ENCODE results near the gene OR10H5.
"Not testable (repeated sequence)": the region's sequence is repeated elsewhere in the genome, so short reads cannot be mapped to it uniquely, and the experiment has no call there.

OR10H5 gene

GRCh38 chr19:15820646-15821045, 33.2 kb downstream of the OR10H5 start:
- Histone ChIP-seq H3K27ac (ENCODE audit: low read depth, low read length) (no peak overlapping the region), H3K4me3 (ENCODE audit: low read length) (no peak overlapping the region), H3K36me3 (ENCODE audit: control insufficient read depth, insufficient read depth, low read length) (no peaks in the 10 kb centered on the region), H3K4me1 (ENCODE audit: control insufficient read depth, insufficient read depth, low read length) (no peaks in the 10 kb centered on the region), H3K27me3 (ENCODE audit: control insufficient read depth, insufficient read depth, low read length) (no peaks in the 10 kb centered on the region), H3K9ac (ENCODE audit: low read length) (no peak overlapping the region)

DNA sequence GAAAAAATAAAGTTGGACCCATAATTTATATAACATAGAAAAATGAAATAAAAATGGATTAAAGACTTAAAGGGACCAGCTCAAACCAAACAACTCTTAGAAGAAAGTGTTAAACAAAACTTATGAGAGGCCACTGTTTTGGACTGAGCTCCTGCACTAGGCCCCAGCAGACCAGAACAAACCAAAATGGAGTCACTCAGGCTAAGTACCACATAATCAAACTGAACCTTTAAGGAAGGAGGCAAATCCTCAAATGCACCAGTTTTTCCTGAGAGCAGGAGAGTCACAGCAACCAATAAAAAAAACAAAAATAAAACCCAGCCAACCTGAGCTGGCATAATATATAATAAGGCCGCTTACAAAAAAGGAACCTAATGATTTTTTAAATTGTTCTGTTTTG, 38.3 kb downstream of the OR10H5 start:
- Histone ChIP-seq H3K4me3 (ENCODE audit: low read length) (no peak overlapping the region), H3K36me3 (ENCODE audit: control insufficient read depth, insufficient read depth, low read length) (no peaks in the 10 kb centered on the region), H3K27ac (ENCODE audit: low read depth, low read length) (no peak overlapping the region), H3K4me1 (ENCODE audit: control insufficient read depth, insufficient read depth, low read length) (no peaks in the 10 kb centered on the region), H3K27me3 (ENCODE audit: control insufficient read depth, insufficient read depth, low read length) (no peaks in the 10 kb centered on the region), H3K9ac (ENCODE audit: low read length) (no peak overlapping the region)

- Histone ChIP-seq H3K4me3 (ENCODE audit: low read length) (no peak overlapping the region), H3K9ac (ENCODE audit: low read length) (no peak overlapping the region), H3K27me3 (ENCODE audit: control insufficient read depth, insufficient read depth, low read length) (no peaks in the 10 kb centered on the region), H3K27ac (ENCODE audit: low read depth, low read length) (no peak overlapping the region), H3K36me3 (ENCODE audit: control insufficient read depth, insufficient read depth, low read length) (no peaks in the 10 kb centered on the region), H3K4me1 (ENCODE audit: control insufficient read depth, insufficient read depth, low read length) (no peaks in the 10 kb centered on the region)
Measured at GRCh38 chr19:15828121-15828610, 40.7 kb downstream of the OR10H5 start.

GRCh38 chr19:15828611-15829305, 41.3 kb downstream of the OR10H5 start:
- not testable (repeated sequence) for H3K9ac ChIP-seq (ENCODE audit: low read length); H3K27me3 ChIP-seq (ENCODE audit: control insufficient read depth, insufficient read depth, low read length); H3K36me3 ChIP-seq (ENCODE audit: control insufficient read depth, insufficient read depth, low read length); H3K4me3 ChIP-seq (ENCODE audit: low read length); H3K4me1 ChIP-seq (ENCODE audit: control insufficient read depth, insufficient read depth, low read length); H3K27ac ChIP-seq (ENCODE audit: low read depth, low read length)

DNA sequence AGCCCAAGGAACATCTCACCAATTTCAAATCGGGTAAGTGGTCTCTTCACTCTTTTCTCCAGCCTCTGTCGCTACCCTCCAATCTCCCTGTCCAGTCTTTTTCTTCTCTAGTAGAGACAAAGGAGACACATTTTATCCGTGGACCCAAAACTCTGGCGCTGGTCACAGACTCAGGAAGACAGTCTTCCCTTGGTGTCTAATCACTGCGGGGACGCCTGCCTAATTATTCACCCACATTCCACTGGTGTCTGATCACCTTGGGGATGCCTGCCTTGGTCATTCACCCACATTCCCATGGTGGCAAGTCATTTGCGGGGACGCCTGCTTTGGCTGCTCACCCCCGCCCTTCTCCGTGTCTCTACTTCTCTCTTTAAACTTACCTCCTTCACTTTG, 41.8 kb downstream of the OR10H5 start:
- H3K4me3 ChIP-seq (ENCODE audit: low read length), result no peak overlapping the region

GRCh38 chr19:15829786-15830185, 42.3 kb downstream of the OR10H5 start:
- no peak overlapping the region for H3K27ac ChIP-seq (ENCODE audit: low read depth, low read length)
- H3K27me3 ChIP-seq (ENCODE audit: control insufficient read depth, insufficient read depth, low read length), result no peaks in the 10 kb centered on the region
- H3K4me3 ChIP-seq (ENCODE audit: low read length), result no peak overlapping the region
- no peaks in the 10 kb centered on the region for H3K36me3 ChIP-seq (ENCODE audit: control insufficient read depth, insufficient read depth, low read length)
- no peak overlapping the region for H3K9ac ChIP-seq (ENCODE audit: low read length)
- no peaks in the 10 kb centered on the region for H3K4me1 ChIP-seq (ENCODE audit: control insufficient read depth, insufficient read depth, low read length)

More for the DNA sequence above, 41.8 kb downstream of the OR10H5 start:
- H3K9ac ChIP-seq (ENCODE audit: low read length), result no peak overlapping the region
- H3K4me1 ChIP-seq (ENCODE audit: control insufficient read depth, insufficient read depth, low read length), result no peaks in the 10 kb centered on the region
- H3K27me3 ChIP-seq (ENCODE audit: control insufficient read depth, insufficient read depth, low read length), result no peaks in the 10 kb centered on the region
- no peaks in the 10 kb centered on the region for H3K36me3 ChIP-seq (ENCODE audit: control insufficient read depth, insufficient read depth, low read length)
- no peak overlapping the region for H3K27ac ChIP-seq (ENCODE audit: low read depth, low read length)

GRCh38 chr19:15831626-15832025, 44.2 kb downstream of the OR10H5 start:
- no peaks in the 10 kb centered on the region for H3K36me3 ChIP-seq (ENCODE audit: control insufficient read depth, insufficient read depth, low read length)
- no peaks in the 10 kb centered on the region for H3K4me1 ChIP-seq (ENCODE audit: control insufficient read depth, insufficient read depth, low read length)
- no peak overlapping the region for H3K4me3 ChIP-seq (ENCODE audit: low read length)
- H3K9ac ChIP-seq (ENCODE audit: low read length), result no peak overlapping the region
- no peak overlapping the region for H3K27ac ChIP-seq (ENCODE audit: low read depth, low read length)
- no peaks in the 10 kb centered on the region for H3K27me3 ChIP-seq (ENCODE audit: control insufficient read depth, insufficient read depth, low read length)

DNA sequence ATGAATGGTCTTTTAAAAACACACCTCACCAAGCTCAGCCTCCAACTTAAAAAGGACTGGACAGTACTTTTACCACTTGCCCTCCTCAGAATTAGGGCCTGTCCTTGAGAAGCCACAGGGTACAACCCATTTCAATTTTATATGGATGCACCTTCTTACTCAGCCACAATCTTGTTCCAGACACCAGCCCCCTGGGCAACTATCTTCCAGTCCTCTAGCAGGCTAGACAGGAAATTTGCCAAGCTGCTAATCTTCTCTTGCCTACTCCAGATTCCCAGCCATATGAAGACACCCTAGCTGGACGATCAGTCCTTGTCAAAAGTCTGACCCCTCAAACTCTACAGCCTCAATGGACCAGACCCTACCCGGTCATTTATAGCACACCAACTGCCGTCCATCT, 46.8 kb downstream of the OR10H5 start:
- H3K9ac ChIP-seq (ENCODE audit: low read length); H3K36me3 ChIP-seq (ENCODE audit: control insufficient read depth, insufficient read depth, low read length); H3K4me3 ChIP-seq (ENCODE audit: low read length); H3K27ac ChIP-seq (ENCODE audit: low read depth, low read length); H3K27me3 ChIP-seq (ENCODE audit: control insufficient read depth, insufficient read depth, low read length); H3K4me1 ChIP-seq (ENCODE audit: control insufficient read depth, insufficient read depth, low read length): not testable (repeated sequence)

DNA sequence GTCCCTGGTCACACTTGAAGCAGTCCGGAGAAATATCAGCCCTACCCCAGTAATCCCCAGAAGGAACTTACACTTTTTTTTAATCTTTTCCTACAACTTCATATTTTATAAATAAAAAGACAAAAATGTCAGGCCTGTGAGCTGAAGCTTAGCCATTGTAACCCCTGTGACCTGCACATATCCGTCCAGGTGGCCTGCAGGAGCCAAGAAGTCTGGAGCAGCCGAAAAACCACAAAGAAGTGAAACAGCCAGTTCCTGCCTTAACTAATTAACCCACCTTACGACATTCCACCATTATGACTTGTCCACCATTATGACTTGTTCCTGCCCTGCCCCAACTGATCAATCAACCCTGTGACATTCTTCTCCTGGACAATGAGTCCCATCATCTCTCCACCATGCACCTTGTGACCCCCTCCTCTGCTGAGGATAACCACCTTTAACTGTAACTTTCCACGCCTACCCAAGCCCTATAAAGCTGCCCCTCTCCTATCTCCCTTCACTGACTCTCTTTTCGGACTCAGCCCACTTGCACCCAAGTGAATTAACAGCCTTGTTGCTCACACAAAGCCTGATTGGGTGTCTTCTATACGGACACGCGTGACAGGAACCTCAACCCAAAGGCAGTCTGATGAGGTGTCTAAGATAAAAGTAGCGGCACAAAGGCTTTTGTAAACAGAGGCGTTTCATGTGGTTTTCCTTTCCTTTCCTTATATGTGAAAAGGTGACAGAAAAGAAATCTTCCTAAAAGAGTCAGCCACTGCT, 48.3 kb downstream of the OR10H5 start:
- Histone ChIP-seq H3K4me3 (ENCODE audit: low read length) (peak overlapping the region; percentile 95), H3K9ac (ENCODE audit: low read length) (peak overlapping the region; percentile 97), H3K27ac (ENCODE audit: low read depth, low read length) (peak overlapping the region; percentile 100)
- not testable (repeated sequence) for H3K27me3 ChIP-seq (ENCODE audit: control insufficient read depth, insufficient read depth, low read length); H3K36me3 ChIP-seq (ENCODE audit: control insufficient read depth, insufficient read depth, low read length); H3K4me1 ChIP-seq (ENCODE audit: control insufficient read depth, insufficient read depth, low read length)

DNA sequence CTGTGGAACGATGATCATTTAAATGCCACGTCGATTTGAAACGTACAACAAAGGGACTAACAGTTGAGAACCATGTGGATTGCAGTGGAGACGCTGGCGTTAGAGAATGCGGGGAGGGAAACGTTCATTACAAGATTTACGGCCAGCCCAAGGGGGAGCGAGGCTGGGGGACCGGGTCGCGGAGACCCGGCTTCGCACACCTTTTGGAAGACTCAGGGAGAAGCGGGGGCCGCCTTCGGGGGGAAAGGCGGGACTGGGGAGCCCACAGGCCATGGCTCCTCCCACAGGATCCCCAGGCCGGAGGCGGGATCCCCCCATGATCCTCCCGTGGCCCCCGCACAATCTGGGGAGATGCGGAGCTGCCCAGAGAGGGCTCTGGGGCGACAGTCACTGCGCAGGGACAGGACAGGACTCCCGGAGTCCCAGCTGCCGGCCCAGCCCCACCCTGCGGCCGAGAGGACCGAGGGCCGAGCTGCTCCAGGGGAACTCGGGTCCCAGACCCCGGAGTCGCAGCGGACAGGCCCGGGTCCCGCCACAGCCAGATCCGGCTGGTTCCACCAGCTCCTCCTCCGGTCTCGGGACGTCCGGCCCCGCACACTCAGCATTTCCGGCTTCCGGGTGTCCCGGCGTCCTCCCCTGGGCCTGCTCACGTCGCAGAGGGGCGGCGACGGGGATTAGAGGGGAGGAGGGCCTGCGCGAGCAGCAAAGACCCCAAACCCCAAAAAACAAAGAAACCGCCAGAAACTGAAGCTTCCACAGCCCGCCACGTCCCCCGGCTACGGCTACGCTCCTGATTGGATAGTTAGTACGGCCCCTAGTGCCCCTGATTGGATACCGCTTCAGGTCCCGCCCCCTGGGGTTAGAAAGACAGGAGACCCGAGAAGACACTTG, 49.1 kb downstream of the OR10H5 start:
- H3K36me3 ChIP-seq (ENCODE audit: control insufficient read depth, insufficient read depth, low read length), result no peaks in the 10 kb centered on the region
- peak overlapping the region; percentile 100 for H3K27ac ChIP-seq (ENCODE audit: low read depth, low read length)
- peak overlapping the region; percentile 95 for H3K4me3 ChIP-seq (ENCODE audit: low read length)
- H3K4me1 ChIP-seq (ENCODE audit: control insufficient read depth, insufficient read depth, low read length), result no peaks in the 10 kb centered on the region
- H3K9ac ChIP-seq (ENCODE audit: low read length), result peak overlapping the region; percentile 97
- no peaks in the 10 kb centered on the region for H3K27me3 ChIP-seq (ENCODE audit: control insufficient read depth, insufficient read depth, low read length)

- peak overlapping the region; percentile 11 for H3K9ac ChIP-seq (ENCODE audit: low read length)
Measured at GRCh38 chr19:15837221-15837731, 49.8 kb downstream of the OR10H5 start.

GRCh38 chr19:15838351-15838750, 50.9 kb downstream of the OR10H5 start:
- Histone ChIP-seq H3K27me3 (ENCODE audit: control insufficient read depth, insufficient read depth, low read length) (no peaks in the 10 kb centered on the region), H3K4me1 (ENCODE audit: control insufficient read depth, insufficient read depth, low read length) (no peaks in the 10 kb centered on the region), H3K4me3 (ENCODE audit: low read length) (no peak overlapping the region), H3K27ac (ENCODE audit: low read depth, low read length) (no peak overlapping the region), H3K9ac (ENCODE audit: low read length) (no peak overlapping the region), H3K36me3 (ENCODE audit: control insufficient read depth, insufficient read depth, low read length) (no peaks in the 10 kb centered on the region)

More at GRCh38 chr19:15837221-15837731, 49.8 kb downstream of the OR10H5 start:
- H3K36me3 ChIP-seq (ENCODE audit: control insufficient read depth, insufficient read depth, low read length), result no peaks in the 10 kb centered on the region
- H3K27me3 ChIP-seq (ENCODE audit: control insufficient read depth, insufficient read depth, low read length), result no peaks in the 10 kb centered on the region
- H3K27ac ChIP-seq (ENCODE audit: low read depth, low read length), result peak overlapping the region; percentile 100
- H3K4me1 ChIP-seq (ENCODE audit: control insufficient read depth, insufficient read depth, low read length), result no peaks in the 10 kb centered on the region
- H3K4me3 ChIP-seq (ENCODE audit: low read length), result peak overlapping the region; percentile 95
